Tracheal epithelial cell (primary cell): ENCODE results near the gene TPSAB1. TPM values are rescaled to one million over a fixed set of nuclear protein-coding genes. Genes with fewer than 3 reads are reported as not detected.

Source experiments
- total RNA-seq: library from RNA; depleted of rRNA; stranded (reverse); fragments of >200 nt; gene quantifications from 2 replicates; pipeline ENCODE4 v1.2.1, GENCODE V29; 2014

The TPSAB1 gene
- not detected in 2 replicates for total RNA-seq

GRCh38 chr16:1240436-1240835 is at the start of gene TPSAB1:
TPSAB1 (plus strand) TSS chr16:1240705; CDS start chr16:1240939, 234 bp downstream.

GRCh38 chr16:1225051-1225451 is 15.5 kb upstream of the TPSAB1 start, which contains the start of gene TPSG1:
TPSG1 (minus strand) TSS chr16:1225268; CDS start chr16:1225252, 16 bp downstream.

GRCh38 chr16:1230084-1230470 is 10.4 kb upstream of the TPSAB1 start, which contains the start of gene TPSB2:
TPSB2 (minus strand) TSS chr16:1230184; CDS start chr16:1229951, 233 bp downstream.

GRCh38 chr16:1255276-1256122 is 15.0 kb downstream of the TPSAB1 start, which contains the start of gene TPSD1:
TPSD1 (plus strand) TSS chr16:1256069; CDS start chr16:1256281, 212 bp downstream.

Other genes starting within 250 kb of the TPSAB1 start
- gene SSTR5, start 168.0 kb upstream of the TPSAB1 start, total RNA-seq: not detected in 2 replicates
- not detected in 2 replicates for gene C1QTNF8, start 144.5 kb upstream of the TPSAB1 start, total RNA-seq
- gene CACNA1H, start 87.6 kb upstream of the TPSAB1 start, total RNA-seq: under 0.01 and 0.24 TPM in 2 replicates
- gene TPSG1, start 15.4 kb upstream of the TPSAB1 start, total RNA-seq: not detected in 2 replicates
- gene TPSB2, start 10.5 kb upstream of the TPSAB1 start, total RNA-seq: not detected in 2 replicates
- not detected in 2 replicates for gene TPSD1, start 15.4 kb downstream of the TPSAB1 start, total RNA-seq
- gene UBE2I, start 68.9 kb downstream of the TPSAB1 start, total RNA-seq: 39.9 and 50.1 TPM in 2 replicates
- gene BAIAP3, start 92.9 kb downstream of the TPSAB1 start, total RNA-seq: 0.24 and 0.85 TPM in 2 replicates
- 114 and 120 TPM in 2 replicates for gene TSR3, start 111.2 kb downstream of the TPSAB1 start, total RNA-seq
- 34.9 and 37.1 TPM in 2 replicates for gene GNPTG, start 111.2 kb downstream of the TPSAB1 start, total RNA-seq
- gene UNKL, start 174.0 kb downstream of the TPSAB1 start, total RNA-seq: 2.3 and 4.1 TPM in 2 replicates
- gene UQCC4, start 180.0 kb downstream of the TPSAB1 start, total RNA-seq: 14.7 and 16.1 TPM in 2 replicates
- not detected in 2 replicates for gene PERCC1, start 190.4 kb downstream of the TPSAB1 start, total RNA-seq
- 0.24 and 0.43 TPM in 2 replicates for gene CCDC154, start 203.9 kb downstream of the TPSAB1 start, total RNA-seq
- 56.5 and 80.7 TPM in 2 replicates for gene CLCN7, start 234.3 kb downstream of the TPSAB1 start, total RNA-seq
- 0.85 TPM in 1 of 2 replicates, not detected in the other for gene PTX4, start 248.2 kb downstream of the TPSAB1 start, total RNA-seq